ENCODE data around the gene ADAM22. TPM values are rescaled to one million over a fixed set of nuclear protein-coding genes. Genes with fewer than 3 reads are reported as not detected.

ADAM22 gene
- polyA plus RNA-seq, 1 of the 3 experiments (the other 2 are of a cell fraction) = 3.0 TPM

DNA sequence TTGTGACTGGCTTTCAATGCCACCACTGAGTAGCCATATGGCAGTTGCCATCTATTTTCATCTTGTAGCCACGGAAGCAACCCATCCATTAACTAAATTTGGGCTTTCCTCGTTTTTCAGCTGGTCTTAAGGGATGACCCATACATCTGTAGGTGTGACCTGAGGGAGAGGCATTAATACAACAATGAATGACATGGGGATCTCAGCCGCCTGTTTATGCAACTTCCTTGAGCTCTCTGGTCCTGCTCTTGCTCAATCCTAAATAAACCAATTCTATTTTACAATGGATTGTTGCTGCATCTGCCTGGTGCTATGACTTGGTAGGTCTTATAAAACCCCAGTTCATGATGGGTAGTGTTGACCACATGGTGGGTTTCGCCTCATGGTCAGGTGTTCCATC lies 21.9 kb upstream of the ADAM22 start:
- Histone ChIP-seq H3K9ac (no peak overlapping the region), H3K9me3 (no peaks in the 10 kb centered on the region), H3K9me2 (no peaks in the 10 kb centered on the region), H3K4me2 (no peak overlapping the region), H3K79me2 (ENCODE audit: insufficient read depth) (no peaks in the 10 kb centered on the region), H3K4me1 (ENCODE audit: control insufficient read depth in 1 of 2, insufficient read depth in 2 of 2, low read depth in 1 of 2, low read length in 1 of 2) (no peaks in the 10 kb centered on the region; a peak in 1 of 4 replicates), H3K27me3 (ENCODE audit: insufficient read depth) (no peaks in the 10 kb centered on the region), H3F3A (replicated peaks; ENCODE audit: insufficient read depth) (peaks cover 6% of the 10 kb centered on the region), H2AFZ (ENCODE audit: low read depth) (no peak overlapping the region), H4K20me1 (ENCODE audit: insufficient read depth) (no peaks in the 10 kb centered on the region), H3K36me3 (replicated peaks in 1 of 2; ENCODE audit: control insufficient read depth in 1 of 2, insufficient read depth in 2 of 2, low read length in 1 of 2) (peaks cover 4 to 6% of the 10 kb centered on the region in 2 experiments), H3K27ac (ENCODE audit: low read depth in 2 of 2, low read length in 1 of 2) (no peak overlapping the region), H3K4me3 (ENCODE audit: low read depth in 2 of 2, low read length in 1 of 2) (no peak overlapping the region)
- CTCF ChIA-PET = interaction anchor here (1.1 to 1.2 kb wide), 2 partner anchors 8 to 258 kb away, joined by 3 to 4 read pairs; no protein-coding TSS in a partner anchor
- DNase-seq = no peak
- TF ChIP-seq POLR2AphosphoS5 (IDR thresholded peaks at IDR 0.05; ENCODE audit: low read depth, low read length) (no peak), NRF1 (IDR thresholded peaks at IDR 0.05; ENCODE audit: low read depth, low read length) (no peak)
- WGBS (ENCODE audit: low lambda C conversion rate) = 77% methylated on average over 4 of the region's 4 CpGs
- POLR2A ChIA-PET = no interaction called here

DNA sequence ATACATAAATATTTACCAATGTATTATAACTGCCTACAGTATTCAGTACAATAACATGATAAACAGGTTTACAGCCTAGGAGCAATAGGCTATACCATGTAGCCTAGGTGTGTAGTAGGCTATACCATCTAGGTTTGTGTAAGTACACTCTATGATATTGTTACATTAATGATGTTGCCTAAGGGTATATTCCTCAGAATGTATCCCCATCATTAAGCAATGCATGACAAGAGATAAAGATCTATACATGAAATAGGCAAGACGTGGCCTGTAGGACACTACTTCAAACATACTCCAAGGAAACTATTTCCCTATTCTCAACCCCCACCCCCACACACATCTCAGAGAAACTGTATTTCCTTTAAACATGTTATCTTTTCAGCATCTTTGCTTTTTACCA lies 15.3 kb upstream of the ADAM22 start:
- no peaks in the 10 kb centered on the region for H4K20me1 ChIP-seq (ENCODE audit: insufficient read depth)
- no peak for TF ChIP-seq NRF1 (IDR thresholded peaks at IDR 0.05; ENCODE audit: low read depth, low read length)
- TF ChIP-seq TEAD4 (IDR thresholded peaks at IDR 0.05; ENCODE audit: borderline replicate concordance, insufficient read depth) = no peak
- no peak; the same call in 1 of the 2 replicates for TF ChIP-seq GATA2 (CRISPR knock-in tag; IDR thresholded peaks at IDR 0.05)
- no peak for TF ChIP-seq CHD2 (IDR thresholded peaks at IDR 0.05; ENCODE audit: low read length, partially characterized antibody)
- TF ChIP-seq EP300 (IDR thresholded peaks at IDR 0.05; ENCODE audit: borderline replicate concordance in 1 of 2, low read depth in 1 of 2, low read length in 1 of 2) = no peak
- TF ChIP-seq RFX5 (IDR thresholded peaks at IDR 0.05; ENCODE audit: low read length) = no peak
- no peak for TF ChIP-seq ELF1 (IDR thresholded peaks at IDR 0.05)
- TF ChIP-seq, protein P1, sequence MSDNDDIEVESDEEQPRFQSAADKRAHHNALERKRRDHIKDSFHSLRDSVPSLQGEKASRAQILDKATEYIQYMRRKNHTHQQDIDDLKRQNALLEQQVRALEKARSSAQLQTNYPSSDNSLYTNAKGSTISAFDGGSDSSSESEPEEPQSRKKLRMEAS (IDR thresholded peaks at IDR 0.05; ENCODE audit: low read depth) = no peak
- TF ChIP-seq, protein P2, sequence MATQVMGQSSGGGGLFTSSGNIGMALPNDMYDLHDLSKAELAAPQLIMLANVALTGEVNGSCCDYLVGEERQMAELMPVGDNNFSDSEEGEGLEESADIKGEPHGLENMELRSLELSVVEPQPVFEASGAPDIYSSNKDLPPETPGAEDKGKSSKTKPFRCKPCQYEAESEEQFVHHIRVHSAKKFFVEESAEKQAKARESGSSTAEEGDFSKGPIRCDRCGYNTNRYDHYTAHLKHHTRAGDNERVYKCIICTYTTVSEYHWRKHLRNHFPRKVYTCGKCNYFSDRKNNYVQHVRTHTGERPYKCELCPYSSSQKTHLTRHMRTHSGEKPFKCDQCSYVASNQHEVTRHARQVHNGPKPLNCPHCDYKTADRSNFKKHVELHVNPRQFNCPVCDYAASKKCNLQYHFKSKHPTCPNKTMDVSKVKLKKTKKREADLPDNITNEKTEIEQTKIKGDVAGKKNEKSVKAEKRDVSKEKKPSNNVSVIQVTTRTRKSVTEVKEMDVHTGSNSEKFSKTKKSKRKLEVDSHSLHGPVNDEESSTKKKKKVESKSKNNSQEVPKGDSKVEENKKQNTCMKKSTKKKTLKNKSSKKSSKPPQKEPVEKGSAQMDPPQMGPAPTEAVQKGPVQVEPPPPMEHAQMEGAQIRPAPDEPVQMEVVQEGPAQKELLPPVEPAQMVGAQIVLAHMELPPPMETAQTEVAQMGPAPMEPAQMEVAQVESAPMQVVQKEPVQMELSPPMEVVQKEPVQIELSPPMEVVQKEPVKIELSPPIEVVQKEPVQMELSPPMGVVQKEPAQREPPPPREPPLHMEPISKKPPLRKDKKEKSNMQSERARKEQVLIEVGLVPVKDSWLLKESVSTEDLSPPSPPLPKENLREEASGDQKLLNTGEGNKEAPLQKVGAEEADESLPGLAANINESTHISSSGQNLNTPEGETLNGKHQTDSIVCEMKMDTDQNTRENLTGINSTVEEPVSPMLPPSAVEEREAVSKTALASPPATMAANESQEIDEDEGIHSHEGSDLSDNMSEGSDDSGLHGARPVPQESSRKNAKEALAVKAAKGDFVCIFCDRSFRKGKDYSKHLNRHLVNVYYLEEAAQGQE (IDR thresholded peaks at IDR 0.05; ENCODE audit: low read depth, low read length) = no peak
- TF ChIP-seq, protein P3, sequence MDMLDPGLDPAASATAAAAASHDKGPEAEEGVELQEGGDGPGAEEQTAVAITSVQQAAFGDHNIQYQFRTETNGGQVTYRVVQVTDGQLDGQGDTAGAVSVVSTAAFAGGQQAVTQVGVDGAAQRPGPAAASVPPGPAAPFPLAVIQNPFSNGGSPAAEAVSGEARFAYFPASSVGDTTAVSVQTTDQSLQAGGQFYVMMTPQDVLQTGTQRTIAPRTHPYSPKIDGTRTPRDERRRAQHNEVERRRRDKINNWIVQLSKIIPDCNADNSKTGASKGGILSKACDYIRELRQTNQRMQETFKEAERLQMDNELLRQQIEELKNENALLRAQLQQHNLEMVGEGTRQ (IDR thresholded peaks at IDR 0.05; ENCODE audit: borderline replicate concordance, low read depth, low read length) = no peak
- no peak for TF ChIP-seq TCF12 (IDR thresholded peaks at IDR 0.05)
- TF ChIP-seq FOXJ3 (CRISPR knock-in tag; IDR thresholded peaks at IDR 0.05) = no peak
- no peak for TF ChIP-seq EZH2phosphoT487 (IDR thresholded peaks at IDR 0.05; ENCODE audit: borderline replicate concordance, low read depth)
- TF ChIP-seq TAF1 (IDR thresholded peaks at IDR 0.05; ENCODE audit: borderline replicate concordance, low read depth, low read length) = no peak
- no peak for TF ChIP-seq RAD21 (IDR thresholded peaks at IDR 0.05; ENCODE audit: low read length)
- TF ChIP-seq, protein P4, sequence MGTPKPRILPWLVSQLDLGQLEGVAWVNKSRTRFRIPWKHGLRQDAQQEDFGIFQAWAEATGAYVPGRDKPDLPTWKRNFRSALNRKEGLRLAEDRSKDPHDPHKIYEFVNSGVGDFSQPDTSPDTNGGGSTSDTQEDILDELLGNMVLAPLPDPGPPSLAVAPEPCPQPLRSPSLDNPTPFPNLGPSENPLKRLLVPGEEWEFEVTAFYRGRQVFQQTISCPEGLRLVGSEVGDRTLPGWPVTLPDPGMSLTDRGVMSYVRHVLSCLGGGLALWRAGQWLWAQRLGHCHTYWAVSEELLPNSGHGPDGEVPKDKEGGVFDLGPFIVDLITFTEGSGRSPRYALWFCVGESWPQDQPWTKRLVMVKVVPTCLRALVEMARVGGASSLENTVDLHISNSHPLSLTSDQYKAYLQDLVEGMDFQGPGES (IDR thresholded peaks at IDR 0.05; ENCODE audit: low read depth, low read length) = no peak
- no peak for TF ChIP-seq YY1 (IDR thresholded peaks at IDR 0.05; ENCODE audit: low read depth)
- no peak for TF ChIP-seq SIN3A (IDR thresholded peaks at IDR 0.05; ENCODE audit: borderline replicate concordance, low read depth, low read length)
- TF ChIP-seq, protein P5, sequence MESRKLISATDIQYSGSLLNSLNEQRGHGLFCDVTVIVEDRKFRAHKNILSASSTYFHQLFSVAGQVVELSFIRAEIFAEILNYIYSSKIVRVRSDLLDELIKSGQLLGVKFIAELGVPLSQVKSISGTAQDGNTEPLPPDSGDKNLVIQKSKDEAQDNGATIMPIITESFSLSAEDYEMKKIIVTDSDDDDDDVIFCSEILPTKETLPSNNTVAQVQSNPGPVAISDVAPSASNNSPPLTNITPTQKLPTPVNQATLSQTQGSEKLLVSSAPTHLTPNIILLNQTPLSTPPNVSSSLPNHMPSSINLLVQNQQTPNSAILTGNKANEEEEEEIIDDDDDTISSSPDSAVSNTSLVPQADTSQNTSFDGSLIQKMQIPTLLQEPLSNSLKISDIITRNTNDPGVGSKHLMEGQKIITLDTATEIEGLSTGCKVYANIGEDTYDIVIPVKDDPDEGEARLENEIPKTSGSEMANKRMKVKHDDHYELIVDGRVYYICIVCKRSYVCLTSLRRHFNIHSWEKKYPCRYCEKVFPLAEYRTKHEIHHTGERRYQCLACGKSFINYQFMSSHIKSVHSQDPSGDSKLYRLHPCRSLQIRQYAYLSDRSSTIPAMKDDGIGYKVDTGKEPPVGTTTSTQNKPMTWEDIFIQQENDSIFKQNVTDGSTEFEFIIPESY (IDR thresholded peaks at IDR 0.05; ENCODE audit: borderline replicate concordance, low read depth) = no peak
- H3K9ac ChIP-seq = no peak overlapping the region
- no peaks in the 10 kb centered on the region for H3K4me1 ChIP-seq (ENCODE audit: control insufficient read depth in 1 of 2, insufficient read depth in 2 of 2, low read depth in 1 of 2, low read length in 1 of 2)
- H3K9me3 ChIP-seq = no peaks in the 10 kb centered on the region
- ChIA-PET CTCF (no interaction called here), POLR2A (no interaction called here)
- H2AFZ ChIP-seq (ENCODE audit: low read depth) = no peak overlapping the region
- no peaks in the 10 kb centered on the region for H3K27me3 ChIP-seq (ENCODE audit: insufficient read depth)
- H3K4me2 ChIP-seq = no peak overlapping the region
- no peak overlapping the region for H3K4me3 ChIP-seq (ENCODE audit: low read depth in 2 of 2, low read length in 1 of 2)
- no peak for DNase-seq
- H3K36me3 ChIP-seq (replicated peaks in 1 of 2; ENCODE audit: control insufficient read depth in 1 of 2, insufficient read depth in 2 of 2, low read length in 1 of 2) = no peaks in the 10 kb centered on the region
- WGBS (ENCODE audit: low lambda C conversion rate) = 55% methylated on average over 1 of the region's 1 CpG
- no peak overlapping the region for H3K27ac ChIP-seq (ENCODE audit: low read depth in 2 of 2, low read length in 1 of 2)
- H3K79me2 ChIP-seq (ENCODE audit: insufficient read depth) = no peaks in the 10 kb centered on the region; the same call in 1 of the 2 replicates
- H3K9me2 ChIP-seq = no peaks in the 10 kb centered on the region
- no peaks in the 10 kb centered on the region for H3F3A ChIP-seq (replicated peaks; ENCODE audit: insufficient read depth)

Measured in SK-N-SH (cell line).